Trophoblast cell (in vitro differentiated cells and primary cell): ENCODE measurements around the gene OBP2A.

Experiments used
- DNase-seq, 2 donors: peaks; one replicate each; pipeline ENCODE4 v3.0.0-alpha.2; 2016
- H2AFZ ChIP-seq: 2 replicates; pipeline ENCODE4 v1.6.1; 2013; ENCODE audit warnings: low read length, moderate library complexity, mild to moderate bottlenecking; ENCODE audit not compliant: insufficient read depth, poor library complexity
- H2AK5ac ChIP-seq: 2 replicates; pipeline ENCODE4 v1.6.1; 2013; ENCODE audit warnings: mild to moderate bottlenecking, low read length
- H2BK120ac ChIP-seq: 2 replicates; pipeline ENCODE4 v1.6.1; 2013; ENCODE audit warnings: low read length, mild to moderate bottlenecking, moderate library complexity; ENCODE audit not compliant: insufficient read depth, poor library complexity
- H2BK12ac ChIP-seq: 2 replicates; pipeline ENCODE4 v1.6.1; 2013; ENCODE audit warnings: mild to moderate bottlenecking, low read length, moderate library complexity
- H2BK5ac ChIP-seq: 2 replicates; pipeline ENCODE4 v1.6.1; 2013; ENCODE audit warnings: low read length, low read depth, moderate library complexity, mild to moderate bottlenecking; ENCODE audit not compliant: poor library complexity
- H3K14ac ChIP-seq: 2 replicates; pipeline ENCODE4 v1.6.1; 2013; ENCODE audit warnings: mild to moderate bottlenecking, low read length
- H3K18ac ChIP-seq: 2 replicates; pipeline ENCODE4 v1.6.1; 2013; ENCODE audit warnings: mild to moderate bottlenecking, low read length
- H3K23ac ChIP-seq: 2 replicates; pipeline ENCODE4 v1.6.1; 2013; ENCODE audit warnings: low read length
- H3K27ac ChIP-seq: 2 replicates; pipeline ENCODE4 v1.5.1; 2013; ENCODE audit warnings: low read depth, mild to moderate bottlenecking, inconsistent platforms, low read length, moderate library complexity
- H3K27me3 ChIP-seq: 2 replicates; pipeline ENCODE4 v1.6.1; 2013; ENCODE audit warnings: inconsistent platforms, mild to moderate bottlenecking, low read length, moderate library complexity; ENCODE audit not compliant: insufficient read depth
- H3K36me3 ChIP-seq, 2 experiments: 1 replicate in 1 of 2; 2 replicates in 1 of 2; pipeline ENCODE4 v1.6.1; 2013; ENCODE audit warnings: low read length in 2 of 2, mild to moderate bottlenecking in 2 of 2, moderate library complexity in 1 of 2; ENCODE audit not compliant: insufficient read depth in 2 of 2, control insufficient read depth in 1 of 2
- H3K4ac ChIP-seq: 2 replicates; pipeline ENCODE4 v1.6.1; 2013; ENCODE audit warnings: low read depth, mild to moderate bottlenecking, low read length, moderate library complexity
- H3K4me1 ChIP-seq, 2 experiments: 1 replicate in 1 of 2; 2 replicates in 1 of 2; pipeline ENCODE4 v1.6.1; 2013; ENCODE audit warnings: low read length in 2 of 2, mild to moderate bottlenecking in 2 of 2, moderate library complexity in 1 of 2; ENCODE audit not compliant: insufficient read depth in 2 of 2, control insufficient read depth in 1 of 2
- H3K4me2 ChIP-seq: 2 replicates; pipeline ENCODE4 v1.6.1; 2013; ENCODE audit warnings: inconsistent platforms, mild to moderate bottlenecking, low read length, moderate library complexity
- H3K4me3 ChIP-seq: 2 replicates; pipeline ENCODE4 v1.5.1; 2013; ENCODE audit warnings: mild to moderate bottlenecking, low read depth, low read length, inconsistent platforms
- H3K79me1 ChIP-seq: one replicate; pipeline ENCODE4 v1.6.1; 2013; ENCODE audit warnings: low read length
- H3K79me2 ChIP-seq: 2 replicates; pipeline ENCODE4 v1.6.1; 2013; ENCODE audit warnings: low read length, mild to moderate bottlenecking; ENCODE audit not compliant: control insufficient read depth, insufficient read depth, poor library complexity
- H3K9ac ChIP-seq: 2 replicates; pipeline ENCODE4 v1.6.1; 2013; ENCODE audit warnings: mild to moderate bottlenecking, low read length
- H3K9me3 ChIP-seq: 2 replicates; pipeline ENCODE4 v1.6.1; 2013; ENCODE audit warnings: low read depth, mild to moderate bottlenecking, control low read depth, inconsistent platforms, low read length; ENCODE audit not compliant: insufficient read depth
- H4K12ac ChIP-seq: 2 replicates; pipeline ENCODE4 v1.6.1; 2013; ENCODE audit warnings: low read depth, mild to moderate bottlenecking, low read length, moderate library complexity
- H4K8ac ChIP-seq: 2 replicates; pipeline ENCODE4 v1.6.1; 2013; ENCODE audit warnings: low read depth, mild to moderate bottlenecking, low read length, moderate library complexity
- H4K91ac ChIP-seq: one replicate; pipeline ENCODE4 v1.6.1; 2013; ENCODE audit warnings: low read depth, mild to moderate bottlenecking, low read length, moderate library complexity
- WGBS: extraction: QIAGEN DNeasy Blood & Tissue Kit; methylation state at CpG from one replicate; pipeline ENCODE4 v1.1.7; 2013; ENCODE audit warnings: missing lambda C conversion rate; ENCODE audit not compliant: insufficient read length, insufficient coverage; ENCODE audit errors: extremely low coverage; 5-methylcytosine and 5-hydroxymethylcytosine counted together

Gene OBP2A

GRCh38 chr9:135575995-135576631 is 30.2 kb downstream of the OBP2A start:
- no CpG with 5 or more reads among the region's 22 CpGs for WGBS
- Histone ChIP-seq H3K27ac (no peak overlapping the region), H2BK120ac (no peak overlapping the region)

GRCh38 chr9:135577256-135577655 is 31.3 kb downstream of the OBP2A start:
- no peaks in the 10 kb centered on the region for H3K79me1 ChIP-seq
- H3K27ac ChIP-seq: no peak overlapping the region
- no peak overlapping the region for H2BK12ac ChIP-seq
- H3K27me3 ChIP-seq: no peaks in the 10 kb centered on the region
- H3K4me2 ChIP-seq: no peak overlapping the region
- no CpG with 5 or more reads among the region's 10 CpGs for WGBS
- H3K4me3 ChIP-seq: no peak overlapping the region
- no peak overlapping the region for H2AK5ac ChIP-seq
- no peak overlapping the region for H3K18ac ChIP-seq
- H3K9me3 ChIP-seq: peaks cover 16% of the 10 kb centered on the region
- H3K4me1 ChIP-seq: no peaks in the 10 kb centered on the region
- no peak for DNase-seq
- H2BK120ac ChIP-seq: no peak overlapping the region
- no peak overlapping the region for H4K12ac ChIP-seq
- no peak overlapping the region for H4K91ac ChIP-seq
- H4K8ac ChIP-seq: no peak overlapping the region
- no peaks in the 10 kb centered on the region for H3K36me3 ChIP-seq
- no peaks in the 10 kb centered on the region for H3K79me2 ChIP-seq
- no peak overlapping the region for H3K23ac ChIP-seq
- no peak overlapping the region for H3K4ac ChIP-seq
- H3K14ac ChIP-seq: no peak overlapping the region
- no peak overlapping the region for H3K9ac ChIP-seq
- H2BK5ac ChIP-seq: no peak overlapping the region
- H2AFZ ChIP-seq: no peak overlapping the region

More at GRCh38 chr9:135575995-135576631, 30.2 kb downstream of the OBP2A start:
- Histone ChIP-seq H3K23ac (no peak overlapping the region), H3K9ac (no peak overlapping the region), H3K4me3 (no peak overlapping the region), H3K4ac (no peak overlapping the region), H3K18ac (no peak overlapping the region), H3K4me2 (no peak overlapping the region), H4K91ac (no peak overlapping the region), H3K36me3 (no peaks in the 10 kb centered on the region), H3K14ac (no peak overlapping the region), H3K27me3 (no peaks in the 10 kb centered on the region), H3K79me1 (no peaks in the 10 kb centered on the region), H3K9me3 (peaks cover 10% of the 10 kb centered on the region), H2AFZ (no peak overlapping the region), H2AK5ac (no peak overlapping the region), H2BK5ac (no peak overlapping the region), H4K12ac (no peak overlapping the region), H4K8ac (no peak overlapping the region), H3K4me1 (no peaks in the 10 kb centered on the region), H2BK12ac (no peak overlapping the region), H3K79me2 (no peaks in the 10 kb centered on the region)
- no peak for DNase-seq

GRCh38 chr9:135579356-135579755 is 33.4 kb downstream of the OBP2A start:
- H3K14ac ChIP-seq: no peak overlapping the region
- no peak overlapping the region for H2BK12ac ChIP-seq
- 100% methylated on average over 2 of the region's 2 CpGs for WGBS
- H3K36me3 ChIP-seq: no peaks in the 10 kb centered on the region
- no peak for DNase-seq
- no peak overlapping the region for H2BK120ac ChIP-seq
- H4K12ac ChIP-seq: no peak overlapping the region
- no peak overlapping the region for H3K4me2 ChIP-seq
- H3K4ac ChIP-seq: no peak overlapping the region
- no peaks in the 10 kb centered on the region for H3K4me1 ChIP-seq
- no peak overlapping the region for H3K23ac ChIP-seq
- H3K18ac ChIP-seq: no peak overlapping the region
- no peak overlapping the region for H3K27ac ChIP-seq
- no peak overlapping the region for H4K8ac ChIP-seq
- H2AK5ac ChIP-seq: no peak overlapping the region
- H2AFZ ChIP-seq: no peak overlapping the region
- H3K4me3 ChIP-seq: no peak overlapping the region
- no peak overlapping the region for H3K9ac ChIP-seq
- no peaks in the 10 kb centered on the region for H3K27me3 ChIP-seq
- H3K79me2 ChIP-seq: no peaks in the 10 kb centered on the region
- H3K9me3 ChIP-seq: peaks cover 16% of the 10 kb centered on the region
- no peak overlapping the region for H4K91ac ChIP-seq
- no peaks in the 10 kb centered on the region for H3K79me1 ChIP-seq
- no peak overlapping the region for H2BK5ac ChIP-seq

- H4K8ac ChIP-seq: no peak overlapping the region
- no peak for DNase-seq
- H3K14ac ChIP-seq: no peak overlapping the region
- H2BK5ac ChIP-seq: no peak overlapping the region
- H3K18ac ChIP-seq: no peak overlapping the region
- peaks cover 15% of the 10 kb centered on the region for H3K9me3 ChIP-seq
- no peaks in the 10 kb centered on the region for H3K79me2 ChIP-seq
- no peaks in the 10 kb centered on the region for H3K36me3 ChIP-seq
- WGBS: no CpG with 5 or more reads among the region's 10 CpGs
- no peak overlapping the region for H3K4me2 ChIP-seq
- no peak overlapping the region for H2AFZ ChIP-seq
- no peak overlapping the region for H3K4me3 ChIP-seq
- H2AK5ac ChIP-seq: no peak overlapping the region
- H3K4me1 ChIP-seq: no peaks in the 10 kb centered on the region
- H3K27me3 ChIP-seq: no peaks in the 10 kb centered on the region
- no peak overlapping the region for H4K12ac ChIP-seq
- no peak overlapping the region for H4K91ac ChIP-seq
- no peak overlapping the region for H3K4ac ChIP-seq
- no peaks in the 10 kb centered on the region for H3K79me1 ChIP-seq
- H2BK120ac ChIP-seq: no peak overlapping the region
- H2BK12ac ChIP-seq: no peak overlapping the region
- no peak overlapping the region for H3K9ac ChIP-seq
- H3K23ac ChIP-seq: no peak overlapping the region
- H3K27ac ChIP-seq: no peak overlapping the region
These were observed 34.1 kb downstream of the OBP2A start for GRCh38 chr9:135579889-135580660.
